Dendritic cell treated with granulocyte-macrophage colony-stimulating factor and Interleukin-4, amounts not matched to agents 40 ng/mL and 50 ng/mL, for 4 days (primary cell): ENCODE measurements around the gene STMP1.
"Not testable (repeated sequence)": the region's sequence is repeated elsewhere in the genome, so short reads cannot be mapped to it uniquely, and the experiment has no call there.

Experiments
- H3K27ac Mint-ChIP-seq: one replicate; pipeline ENCODE4 v1.8.0; 2022; ENCODE audit warnings: mild to moderate bottlenecking, mixed read lengths
- H3K27me3 Mint-ChIP-seq: one replicate; pipeline ENCODE4 v1.8.0; 2022; ENCODE audit warnings: mild to moderate bottlenecking, mixed read lengths
- H3K36me3 Mint-ChIP-seq: one replicate; pipeline ENCODE4 v1.8.0; 2022; ENCODE audit warnings: low read depth, mixed read lengths
- H3K4me1 Mint-ChIP-seq: one replicate; pipeline ENCODE4 v1.8.0; 2022; ENCODE audit warnings: low read depth, mixed read lengths
- H3K4me3 Mint-ChIP-seq: one replicate; pipeline ENCODE4 v1.8.0; 2022; ENCODE audit warnings: mild to moderate bottlenecking, moderate library complexity, mixed read lengths
- H3K9me3 Mint-ChIP-seq: one replicate; pipeline ENCODE4 v1.8.0; 2022; ENCODE audit warnings: mixed read lengths
- intact Hi-C: fragments of 100-400 bp; cut with micrococcal nuclease; formaldehyde crosslinking; loops from one replicate; pipeline ENCODE4 v1.15.0; 2022

STMP1 gene

DNA sequence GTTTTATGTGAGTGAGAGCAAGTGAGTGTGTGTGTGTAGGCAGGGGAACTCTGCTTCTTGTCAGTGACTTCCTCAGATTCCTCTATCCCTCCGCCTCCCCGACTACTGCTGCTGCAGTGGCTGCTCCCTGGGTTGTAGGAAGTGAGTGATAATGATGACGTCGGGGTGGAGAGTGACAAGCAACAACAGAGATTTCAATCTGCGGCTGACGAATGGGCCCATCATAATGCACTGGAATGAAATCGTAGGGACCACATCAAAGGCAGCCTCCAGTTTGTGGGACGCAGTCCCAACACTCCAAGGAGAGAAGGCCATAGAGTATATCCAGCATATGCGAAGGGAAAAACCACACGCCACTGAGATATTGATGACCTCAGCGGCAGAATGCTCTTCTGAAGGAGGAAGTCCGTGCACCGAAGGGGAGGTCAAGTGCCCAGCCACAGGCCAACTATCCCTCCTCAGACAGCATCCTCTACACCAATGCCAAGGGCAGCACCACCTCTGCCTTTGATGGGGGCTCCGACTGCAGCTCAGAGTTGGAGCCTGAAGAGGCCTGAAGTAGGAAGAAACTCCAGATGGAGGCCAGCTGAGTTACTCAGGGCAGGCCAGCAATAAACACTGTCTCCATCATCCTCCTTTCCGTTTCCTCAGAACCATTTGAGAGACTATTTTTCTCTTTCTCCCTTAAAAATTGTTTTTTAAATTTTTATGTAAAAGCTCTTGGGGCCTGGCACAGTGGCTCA, 11.3 kb upstream of the STMP1 start:
- Mint-ChIP-seq H3K4me1 (peaks cover 21% of the 10 kb centered on the region), H3K27me3 (no peaks in the 10 kb centered on the region), H3K27ac (peak overlapping the region; percentile 82), H3K9me3 (no peaks in the 10 kb centered on the region), H3K36me3 (peaks cover 15% of the 10 kb centered on the region), H3K4me3 (no peak overlapping the region)
- intact Hi-C loops = no loop called here

DNA sequence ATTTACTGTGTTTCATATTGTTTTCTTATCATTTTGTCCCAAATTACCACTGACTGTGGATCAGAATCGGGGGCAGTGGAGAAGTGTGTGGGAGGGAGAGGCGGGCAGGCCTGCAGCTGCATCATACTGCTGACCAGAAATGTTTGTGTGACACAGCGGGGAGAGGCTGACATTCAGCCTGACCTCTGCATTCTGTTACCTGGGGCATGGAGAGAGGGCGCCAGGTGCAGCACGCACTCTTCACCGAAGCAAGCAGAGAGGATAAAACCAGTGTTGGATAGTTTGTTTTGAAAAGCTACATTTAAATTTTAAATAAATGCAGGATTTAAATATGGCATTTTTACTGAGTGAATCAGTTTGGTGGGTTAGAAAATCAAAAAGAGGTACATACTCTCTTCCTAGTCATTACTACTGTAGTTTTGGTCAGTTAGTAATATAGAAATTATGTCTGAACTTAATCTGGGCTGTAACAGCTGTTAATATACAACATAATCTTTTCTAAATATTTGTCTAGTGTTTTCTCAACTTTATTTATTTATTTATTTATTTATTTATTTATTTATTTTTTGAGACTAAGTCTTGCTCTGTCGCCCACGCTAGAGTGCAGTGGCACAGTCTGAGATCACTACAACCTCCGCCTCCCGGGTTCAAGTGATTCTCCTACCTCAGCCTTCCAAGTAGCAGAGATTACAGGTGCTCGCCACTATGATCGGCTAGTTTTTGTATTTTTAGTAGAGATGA, 8.8 kb upstream of the STMP1 start:
- Mint-ChIP-seq H3K36me3 (no peaks in the 10 kb centered on the region), H3K9me3 (no peaks in the 10 kb centered on the region), H3K27ac (no peak overlapping the region), H3K27me3 (no peaks in the 10 kb centered on the region), H3K4me3 (no peak overlapping the region), H3K4me1 (peaks cover 21% of the 10 kb centered on the region)
- intact Hi-C loops = no loop called here

DNA sequence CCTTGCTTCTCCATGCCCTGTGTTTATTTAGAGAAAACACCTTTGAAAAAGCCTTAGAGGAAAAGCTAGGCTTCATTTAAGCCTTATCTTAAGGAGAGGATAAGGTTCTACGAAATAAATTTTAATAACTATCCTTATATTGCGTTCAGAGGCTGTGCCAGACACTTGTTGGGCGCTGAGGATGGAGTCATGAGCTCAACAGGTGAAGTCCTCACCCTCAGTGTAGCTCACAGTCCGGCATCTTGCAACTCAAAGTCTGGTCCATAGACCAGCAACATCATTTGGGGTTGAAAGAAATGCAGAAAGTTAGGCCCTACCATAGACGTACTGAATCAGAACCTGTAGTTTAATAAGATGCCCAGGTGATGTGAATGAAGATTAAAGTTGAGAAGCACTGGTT, 3.8 kb upstream of the STMP1 start:
- intact Hi-C loops = no loop called here
- Mint-ChIP-seq H3K9me3 (no peaks in the 10 kb centered on the region), H3K4me3 (no peak overlapping the region), H3K4me1 (peaks cover 19% of the 10 kb centered on the region), H3K36me3 (peaks cover 13% of the 10 kb centered on the region), H3K27me3 (no peaks in the 10 kb centered on the region), H3K27ac (no peak overlapping the region)

DNA sequence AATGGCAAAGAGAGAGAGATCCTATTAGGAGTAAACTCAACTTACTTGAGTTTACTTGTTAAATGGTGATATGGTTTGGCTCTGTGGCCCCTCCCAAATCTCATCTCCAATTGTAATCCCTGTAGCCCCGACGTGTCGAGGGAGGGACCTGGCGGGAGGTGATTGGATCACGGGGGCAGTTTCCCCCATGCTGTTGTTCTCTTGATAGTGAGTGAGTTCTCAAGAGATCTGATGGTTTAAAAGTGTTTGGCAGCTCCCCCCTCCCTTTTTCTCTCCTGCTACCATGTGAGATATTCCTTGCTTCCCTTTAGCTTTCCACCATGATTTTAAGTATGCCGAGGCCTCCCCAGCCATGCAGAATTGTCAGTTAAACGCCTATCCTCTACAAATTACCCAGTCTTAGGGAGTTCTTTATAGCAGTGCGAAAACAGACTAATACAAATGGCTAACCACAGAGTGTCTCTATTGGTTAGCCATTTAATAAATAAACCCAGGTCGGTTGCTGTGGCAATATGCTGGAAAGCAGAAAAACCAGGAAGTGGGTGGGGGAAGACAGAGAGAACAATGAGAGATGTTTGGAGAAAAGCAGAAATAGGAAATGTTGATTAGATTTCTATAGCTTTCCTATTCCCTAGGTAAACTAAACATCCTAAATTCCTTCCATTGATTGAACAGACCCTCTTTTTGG, 3.0 kb upstream of the STMP1 start:
- Mint-ChIP-seq H3K36me3 (peaks cover 13% of the 10 kb centered on the region), H3K27ac (peak overlapping the region; percentile 75)
- intact Hi-C loops = no loop called here

DNA sequence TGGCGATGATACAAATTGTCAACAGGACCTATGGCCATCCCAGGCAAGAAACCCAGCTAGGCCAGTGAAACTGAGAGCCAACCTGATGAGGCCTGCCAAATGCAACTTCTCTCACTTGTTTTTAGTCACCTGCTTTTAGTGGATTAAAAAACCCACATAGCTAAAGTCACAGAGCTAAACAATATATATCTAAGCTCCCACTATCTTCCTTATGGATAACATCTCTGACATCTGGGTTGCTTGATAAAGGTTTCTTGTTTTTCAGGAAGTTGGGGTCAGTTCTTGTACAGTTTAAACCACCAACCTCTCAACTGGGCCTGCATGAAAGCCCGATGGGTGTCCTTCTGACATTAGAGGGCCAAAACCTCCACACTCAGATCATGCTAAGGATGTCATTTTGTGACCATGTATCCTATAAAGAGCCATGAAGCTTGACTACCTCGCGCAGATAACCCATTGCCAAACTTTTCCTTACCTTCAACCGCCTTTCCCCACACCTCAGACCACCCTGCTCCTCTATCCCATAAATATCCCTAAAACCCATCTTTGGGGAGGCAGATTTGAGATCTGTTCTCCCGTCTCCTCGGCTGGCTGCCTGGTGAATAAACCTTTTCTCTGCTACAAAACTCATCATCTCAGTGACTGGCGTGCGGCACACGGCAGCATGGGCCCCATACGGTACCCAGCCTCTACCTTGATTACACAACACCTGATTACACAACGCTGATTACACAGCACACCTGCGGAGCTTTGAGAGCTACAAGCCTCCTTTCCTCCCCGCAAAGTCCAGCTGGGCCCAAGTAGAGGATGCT, 797 bp upstream of the STMP1 start:
- Mint-ChIP-seq H3K4me3 (peak overlapping the region; percentile 96), H3K4me1 (peaks cover 37% of the 10 kb centered on the region), H3K27me3 (no peaks in the 10 kb centered on the region), H3K36me3 (peaks cover 19% of the 10 kb centered on the region), H3K27ac (peak overlapping the region; percentile 99), H3K9me3 (no peaks in the 10 kb centered on the region)
- intact Hi-C loops = loop anchor here (1.0 to 2.0 kb wide), 2 partner anchors 151 to 315 kb away; partner anchors contain the start of genes CNOT4 and MTPN

More for the DNA sequence above, 3.0 kb upstream of the STMP1 start:
- Mint-ChIP-seq H3K9me3 (no peaks in the 10 kb centered on the region), H3K4me1 (peaks cover 19% of the 10 kb centered on the region), H3K27me3 (no peaks in the 10 kb centered on the region), H3K4me3 (no peak overlapping the region)

DNA sequence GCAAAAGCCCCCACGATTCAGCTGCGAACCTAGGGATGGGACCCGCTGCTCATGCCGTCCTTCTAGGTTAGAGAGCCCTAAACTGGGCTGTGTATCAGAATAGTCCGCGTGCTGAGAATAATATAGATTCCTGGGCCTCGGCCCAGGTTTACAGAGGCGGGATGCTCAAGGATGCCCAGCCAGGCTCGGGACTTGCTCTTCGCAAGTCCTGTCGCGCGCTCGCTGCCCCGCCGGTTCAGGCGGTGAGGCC, 266 bp upstream of the STMP1 start:
- Mint-ChIP-seq H3K4me1 (peaks cover 43% of the 10 kb centered on the region), H3K4me3 (peak overlapping the region; percentile 96), H3K27ac (peak overlapping the region; percentile 99), H3K36me3 (peaks cover 20% of the 10 kb centered on the region), H3K9me3 (no peaks in the 10 kb centered on the region), H3K27me3 (no peaks in the 10 kb centered on the region)
- intact Hi-C loops = loop anchor here (1.0 to 2.0 kb wide), 2 partner anchors 152 to 315 kb away; partner anchors contain the start of genes CNOT4 and MTPN

DNA sequence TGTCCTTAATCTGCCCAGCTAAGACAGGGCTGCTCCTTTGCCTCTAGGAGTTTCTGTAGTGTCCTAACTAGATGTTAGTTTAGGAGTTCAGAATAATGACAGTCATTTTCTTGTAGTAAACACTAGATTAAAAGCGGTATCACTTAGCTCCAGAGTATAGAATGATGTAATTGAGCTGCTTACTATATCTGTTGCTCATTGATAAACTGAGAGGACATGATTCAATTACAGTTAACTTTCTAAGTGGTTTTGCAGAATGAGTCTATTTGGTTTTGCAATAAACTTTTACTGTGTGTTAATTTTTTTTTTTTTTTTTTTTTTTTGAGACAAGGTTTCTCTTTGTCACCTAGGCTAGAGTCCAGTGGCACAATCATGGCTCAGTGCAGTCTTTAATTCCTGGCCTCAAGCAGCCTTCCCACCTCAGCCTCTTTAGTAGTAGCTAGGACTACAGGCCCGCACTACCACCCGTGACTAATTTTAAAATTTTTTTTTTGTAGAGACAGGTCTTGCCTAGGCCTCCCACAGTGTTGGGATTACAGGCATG, 1.8 kb downstream of the STMP1 start:
- Mint-ChIP-seq H3K27ac (peak overlapping the region; percentile 99), H3K4me1 (peaks cover 53% of the 10 kb centered on the region), H3K9me3 (no peaks in the 10 kb centered on the region), H3K27me3 (no peaks in the 10 kb centered on the region), H3K36me3 (peaks cover 29% of the 10 kb centered on the region), H3K4me3 (peak overlapping the region; percentile 53)
- intact Hi-C loops = no loop called here

DNA sequence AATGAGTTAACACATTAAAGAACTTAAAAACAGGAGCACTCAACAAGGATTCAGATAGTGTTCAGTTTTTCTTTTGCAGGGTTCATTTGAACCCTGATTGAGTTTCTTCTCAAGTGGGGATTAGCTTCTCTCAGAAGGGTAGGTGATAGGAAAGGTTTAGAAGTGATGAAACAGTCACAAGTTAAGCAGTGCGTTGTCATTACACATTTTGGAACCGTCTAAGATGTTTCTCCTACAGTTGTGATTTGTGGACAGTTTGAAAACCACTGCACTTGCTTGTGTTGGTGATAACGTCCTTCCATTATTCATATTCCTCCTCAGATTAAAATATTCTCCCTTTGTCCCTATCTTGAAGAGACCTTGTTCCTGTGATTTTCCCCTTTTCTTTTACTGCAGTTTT, 2.7 kb downstream of the STMP1 start:
- intact Hi-C loops = no loop called here
- Mint-ChIP-seq H3K36me3 (peaks cover 24% of the 10 kb centered on the region), H3K9me3 (no peaks in the 10 kb centered on the region), H3K4me3 (no peak overlapping the region), H3K4me1 (peaks cover 48% of the 10 kb centered on the region), H3K27ac (no peak overlapping the region), H3K27me3 (no peaks in the 10 kb centered on the region)

DNA sequence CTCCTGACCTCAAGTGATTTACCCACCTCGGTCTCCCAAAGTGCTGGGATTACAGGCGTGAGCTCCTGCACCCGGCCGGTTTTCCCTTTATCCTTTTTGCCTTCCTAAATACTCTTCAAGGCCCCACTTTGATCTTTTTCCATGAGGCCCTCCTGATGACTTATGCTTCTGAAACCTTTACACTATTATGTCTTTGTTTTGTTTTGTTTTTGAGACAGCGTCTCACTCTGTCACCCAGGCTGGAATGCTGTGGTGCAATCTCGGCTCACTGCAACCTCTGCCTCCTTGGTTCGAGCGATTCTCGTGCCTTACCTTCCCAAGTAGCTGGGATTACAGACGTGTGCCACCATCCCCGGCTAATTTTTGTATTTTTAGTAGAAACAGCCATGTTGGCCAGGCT, 3.8 kb downstream of the STMP1 start:
- no peaks in the 10 kb centered on the region for H3K27me3 Mint-ChIP-seq
- H3K4me1 Mint-ChIP-seq = peaks cover 53% of the 10 kb centered on the region
- H3K36me3 Mint-ChIP-seq = peaks cover 24% of the 10 kb centered on the region
- H3K4me3 Mint-ChIP-seq = no peak overlapping the region
- H3K9me3 Mint-ChIP-seq = no peaks in the 10 kb centered on the region
- intact Hi-C loops = no loop called here
- H3K27ac Mint-ChIP-seq = peak overlapping the region; percentile 63

DNA sequence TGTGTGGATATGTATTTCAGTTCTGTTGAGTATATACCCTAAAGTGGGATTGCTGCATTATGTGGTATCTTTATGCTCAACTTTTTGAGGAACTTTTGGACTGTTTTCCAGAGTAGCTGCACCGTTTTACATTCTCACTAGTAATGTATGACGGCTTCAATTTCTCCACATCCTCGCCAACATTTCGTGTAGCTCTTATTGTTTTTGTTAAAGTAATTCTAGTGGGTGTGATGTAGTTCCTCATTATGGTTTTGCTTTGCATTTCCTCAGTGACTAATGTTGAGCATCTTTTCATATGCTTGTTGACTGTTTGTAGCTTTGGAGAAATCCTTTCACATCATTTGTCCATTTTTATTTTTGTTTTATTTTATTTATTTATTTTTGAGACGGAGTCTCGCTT, 4.5 kb downstream of the STMP1 start:
- H3K27ac Mint-ChIP-seq = peak overlapping the region; percentile 63
- H3K9me3 Mint-ChIP-seq = no peaks in the 10 kb centered on the region
- H3K27me3 Mint-ChIP-seq = no peaks in the 10 kb centered on the region
- H3K36me3 Mint-ChIP-seq = peaks cover 24% of the 10 kb centered on the region
- intact Hi-C loops = no loop called here
- peak overlapping the region; percentile 4 for H3K4me3 Mint-ChIP-seq
- H3K4me1 Mint-ChIP-seq = peaks cover 54% of the 10 kb centered on the region

DNA sequence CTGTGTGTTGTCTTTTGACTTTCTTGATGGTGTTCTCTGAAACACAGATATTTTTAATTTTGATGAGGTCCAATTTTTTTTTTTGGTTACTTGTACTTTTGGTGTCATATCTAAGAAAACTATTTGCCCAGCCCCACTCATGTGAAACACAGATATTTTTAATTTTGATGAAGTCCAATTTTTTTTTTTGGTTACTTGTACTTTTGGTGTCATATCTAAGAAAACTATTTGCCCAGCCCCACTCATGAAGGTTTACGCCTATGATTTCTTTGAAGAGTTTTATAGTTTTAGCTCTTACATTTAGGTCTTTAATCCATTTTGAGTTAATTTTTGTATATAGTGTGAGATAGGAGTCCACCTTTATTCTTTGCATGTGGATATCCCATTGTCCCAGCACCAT, 5.3 kb downstream of the STMP1 start:
- H3K27ac Mint-ChIP-seq, H3K9me3 Mint-ChIP-seq, H3K4me3 Mint-ChIP-seq, intact Hi-C loops, H3K27me3 Mint-ChIP-seq: not testable (repeated sequence)
- Mint-ChIP-seq H3K36me3 (peaks cover 20% of the 10 kb centered on the region), H3K4me1 (peaks cover 50% of the 10 kb centered on the region)

DNA sequence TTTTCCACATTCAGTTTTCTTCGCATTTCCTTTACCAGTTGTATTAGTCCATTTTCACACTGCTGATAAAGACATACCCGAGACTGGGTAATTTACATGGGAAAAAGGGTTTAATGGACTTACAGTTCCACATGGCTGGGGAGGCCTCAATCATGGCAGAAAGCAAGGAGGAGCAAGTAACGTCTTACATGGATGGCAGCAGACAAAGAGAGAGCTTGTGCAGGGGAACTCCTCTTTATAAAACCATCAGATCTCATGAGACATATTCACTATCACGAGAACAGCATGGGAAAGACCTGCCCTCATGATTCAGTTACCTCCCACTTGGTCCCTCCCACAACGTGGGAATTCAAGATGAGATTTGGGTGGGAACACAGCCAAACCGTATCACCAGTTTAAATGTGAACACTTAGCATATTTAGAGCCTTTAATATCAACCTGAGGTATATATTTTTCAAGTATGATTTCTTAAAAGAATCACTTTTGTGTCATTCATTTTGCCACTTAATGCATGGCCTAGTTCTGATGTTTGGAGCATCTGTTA, 6.6 kb downstream of the STMP1 start:
- intact Hi-C loops, H3K4me3 Mint-ChIP-seq, H3K27me3 Mint-ChIP-seq, H3K9me3 Mint-ChIP-seq, H3K27ac Mint-ChIP-seq: not testable (repeated sequence)
- H3K36me3 Mint-ChIP-seq = peaks cover 30% of the 10 kb centered on the region
- peaks cover 50% of the 10 kb centered on the region for H3K4me1 Mint-ChIP-seq

DNA sequence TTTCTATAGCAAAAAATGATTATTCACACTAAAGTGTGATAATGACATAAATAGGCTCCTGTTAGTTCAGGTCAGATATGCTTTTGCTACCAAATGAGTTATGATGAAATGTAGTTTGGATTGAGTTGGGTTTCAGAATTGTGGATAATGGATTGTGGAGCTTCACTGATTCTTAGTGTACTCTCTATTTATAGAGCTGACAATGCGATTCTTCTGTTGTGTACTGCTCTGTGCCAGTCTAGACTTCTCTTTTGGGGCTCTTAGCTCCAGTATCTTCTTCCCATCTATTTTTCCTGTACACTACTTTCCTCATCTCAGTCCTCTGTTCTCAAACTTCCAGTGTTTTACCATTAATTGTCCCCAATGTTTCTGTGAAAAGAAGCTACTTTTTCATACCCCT, 7.5 kb downstream of the STMP1 start:
- H3K27ac Mint-ChIP-seq = no peak overlapping the region
- no peaks in the 10 kb centered on the region for H3K27me3 Mint-ChIP-seq
- H3K36me3 Mint-ChIP-seq = peaks cover 38% of the 10 kb centered on the region
- H3K9me3 Mint-ChIP-seq = no peaks in the 10 kb centered on the region
- H3K4me1 Mint-ChIP-seq = peaks cover 47% of the 10 kb centered on the region
- no peak overlapping the region for H3K4me3 Mint-ChIP-seq
- intact Hi-C loops = no loop called here
